Measurements from ENCODE around the gene ADAMTSL4. TPM values are rescaled to one million over a fixed set of nuclear protein-coding genes. Genes with fewer than 3 reads are reported as not detected.
A peak's percentile ranks its signal among the peaks of the same experiment; 100 is the strongest.
"Not testable (repeated sequence)": the region's sequence is repeated elsewhere in the genome, so short reads cannot be mapped to it uniquely, and the experiment has no call there.

Gene ADAMTSL4
- total RNA-seq, 1 donor, result 5.4 TPM

- H3K79me2 ChIP-seq (ENCODE audit: insufficient read depth, low read length), result peaks cover 54% of the 10 kb centered on the region
- H3K4me3 ChIP-seq (ENCODE audit: insufficient read depth, low read length), result peak overlapping the region; percentile 99
- peak overlapping the region; percentile 81 for H3K27ac ChIP-seq (ENCODE audit: low read depth, low read length)
- peaks cover 40% of the 10 kb centered on the region for H4K20me1 ChIP-seq (ENCODE audit: insufficient read depth, low read length)
- H3K4me1 ChIP-seq (ENCODE audit: insufficient read depth, low read length), result peaks cover 20% of the 10 kb centered on the region
- no peak for TF ChIP-seq CTCF (IDR thresholded peaks at IDR 0.05; ENCODE audit: extremely low read depth, low read depth, low read length)
- H3K4me2 ChIP-seq (ENCODE audit: insufficient read depth, low read length), result peak overlapping the region; percentile 66
- DNase-seq (ENCODE audit: insufficient read length, low spot score, missing footprints), result peak; percentile 76
- H3K36me3 ChIP-seq (ENCODE audit: insufficient read depth, low read length), result peaks cover 37% of the 10 kb centered on the region
- H2AFZ ChIP-seq (ENCODE audit: low read length), result peak overlapping the region; percentile 75
- H3K9me3 ChIP-seq (ENCODE audit: low read depth, low read length), result no peaks in the 10 kb centered on the region
- H3K27me3 ChIP-seq (ENCODE audit: insufficient read depth, low read length), result no peaks in the 10 kb centered on the region
Observed at GRCh38 chr1:150579945-150580642, 30.9 kb downstream of the ADAMTSL4 start.

- H3K27me3 ChIP-seq (ENCODE audit: insufficient read depth, low read length); H3K27ac ChIP-seq (ENCODE audit: low read depth, low read length); H3K4me3 ChIP-seq (ENCODE audit: insufficient read depth, low read length); H3K4me2 ChIP-seq (ENCODE audit: insufficient read depth, low read length); H3K9me3 ChIP-seq (ENCODE audit: low read depth, low read length); H2AFZ ChIP-seq (ENCODE audit: low read length); DNase-seq (ENCODE audit: insufficient read length, low spot score, missing footprints): not testable (repeated sequence)
- peaks cover 45% of the 10 kb centered on the region for H3K79me2 ChIP-seq (ENCODE audit: insufficient read depth, low read length)
- H4K20me1 ChIP-seq (ENCODE audit: insufficient read depth, low read length), result peaks cover 32% of the 10 kb centered on the region
- peaks cover 11% of the 10 kb centered on the region for H3K4me1 ChIP-seq (ENCODE audit: insufficient read depth, low read length)
- H3K36me3 ChIP-seq (ENCODE audit: insufficient read depth, low read length), result peaks cover 28% of the 10 kb centered on the region
Observed at GRCh38 chr1:150580966-150581365, 31.8 kb downstream of the ADAMTSL4 start.

GRCh38 chr1:150581437-150581836, 32.2 kb downstream of the ADAMTSL4 start:
- not testable (repeated sequence) for H3K4me2 ChIP-seq (ENCODE audit: insufficient read depth, low read length); H3K4me1 ChIP-seq (ENCODE audit: insufficient read depth, low read length); H2AFZ ChIP-seq (ENCODE audit: low read length); H3K9me3 ChIP-seq (ENCODE audit: low read depth, low read length); H3K27me3 ChIP-seq (ENCODE audit: insufficient read depth, low read length); H3K4me3 ChIP-seq (ENCODE audit: insufficient read depth, low read length); H3K27ac ChIP-seq (ENCODE audit: low read depth, low read length); DNase-seq (ENCODE audit: insufficient read length, low spot score, missing footprints)
- Histone ChIP-seq H4K20me1 (ENCODE audit: insufficient read depth, low read length) (peaks cover 27% of the 10 kb centered on the region), H3K36me3 (ENCODE audit: insufficient read depth, low read length) (peaks cover 24% of the 10 kb centered on the region), H3K79me2 (ENCODE audit: insufficient read depth, low read length) (peaks cover 41% of the 10 kb centered on the region)

DNA sequence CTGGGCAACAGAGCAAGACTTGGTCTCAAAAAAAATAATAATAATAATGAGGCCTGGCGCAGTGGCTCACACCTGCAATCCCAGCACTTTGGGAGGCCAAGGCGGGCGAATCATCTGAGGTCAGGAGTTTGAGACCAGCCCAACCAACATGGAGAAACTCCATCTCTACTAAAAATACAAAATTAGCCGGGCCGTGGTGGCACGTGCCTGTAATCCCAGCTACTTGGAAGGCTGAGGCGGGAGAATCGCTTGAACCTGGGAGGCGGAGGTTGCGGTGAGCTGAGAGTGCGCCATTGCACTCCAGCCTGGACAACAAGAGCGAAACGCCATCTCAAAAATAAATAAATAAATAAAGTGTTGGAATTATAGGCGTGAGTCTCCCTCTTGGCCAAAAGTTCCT, 32.8 kb downstream of the ADAMTSL4 start:
- not testable (repeated sequence) for H2AFZ ChIP-seq (ENCODE audit: low read length); H3K27ac ChIP-seq (ENCODE audit: low read depth, low read length); H3K9me3 ChIP-seq (ENCODE audit: low read depth, low read length); DNase-seq (ENCODE audit: insufficient read length, low spot score, missing footprints); H3K4me3 ChIP-seq (ENCODE audit: insufficient read depth, low read length); H3K27me3 ChIP-seq (ENCODE audit: insufficient read depth, low read length); H3K4me2 ChIP-seq (ENCODE audit: insufficient read depth, low read length); H3K4me1 ChIP-seq (ENCODE audit: insufficient read depth, low read length)
- H4K20me1 ChIP-seq (ENCODE audit: insufficient read depth, low read length), result peaks cover 22% of the 10 kb centered on the region
- peaks cover 35% of the 10 kb centered on the region for H3K79me2 ChIP-seq (ENCODE audit: insufficient read depth, low read length)
- peaks cover 18% of the 10 kb centered on the region for H3K36me3 ChIP-seq (ENCODE audit: insufficient read depth, low read length)

DNA sequence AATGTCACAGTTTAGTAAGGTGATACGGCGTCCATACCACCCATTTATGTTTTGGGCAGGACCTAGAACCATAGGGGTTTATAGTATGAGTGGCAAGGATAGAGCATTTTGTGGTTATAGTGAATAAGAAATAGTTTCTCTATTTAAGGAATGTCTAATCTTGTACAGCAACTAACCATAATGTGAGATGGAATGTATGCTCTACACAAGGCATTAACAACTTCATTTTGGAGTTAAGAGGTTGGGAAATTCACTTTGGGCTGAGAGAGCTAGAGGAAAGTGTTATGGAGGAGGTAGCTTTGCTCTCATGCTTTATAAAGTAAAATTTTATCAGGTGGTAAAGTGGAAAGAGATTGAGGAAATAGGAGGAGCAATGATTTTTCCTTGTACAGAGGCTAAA, 33.2 kb downstream of the ADAMTSL4 start:
- DNase-seq (ENCODE audit: insufficient read length, low spot score, missing footprints), result peak; percentile 76
- Histone ChIP-seq H3K4me2 (ENCODE audit: insufficient read depth, low read length) (no peak overlapping the region), H3K27me3 (ENCODE audit: insufficient read depth, low read length) (no peaks in the 10 kb centered on the region)

More for the DNA sequence above, 33.2 kb downstream of the ADAMTSL4 start:
- Histone ChIP-seq H2AFZ (ENCODE audit: low read length) (no peak overlapping the region), H3K4me3 (ENCODE audit: insufficient read depth, low read length) (no peak overlapping the region), H3K36me3 (ENCODE audit: insufficient read depth, low read length) (peaks cover 14% of the 10 kb centered on the region), H3K4me1 (ENCODE audit: insufficient read depth, low read length) (peaks cover 7% of the 10 kb centered on the region), H3K27ac (ENCODE audit: low read depth, low read length) (no peak overlapping the region), H3K79me2 (ENCODE audit: insufficient read depth, low read length) (peaks cover 31% of the 10 kb centered on the region), H3K9me3 (ENCODE audit: low read depth, low read length) (no peaks in the 10 kb centered on the region), H4K20me1 (ENCODE audit: insufficient read depth, low read length) (peaks cover 18% of the 10 kb centered on the region)
- no peak for TF ChIP-seq CTCF (IDR thresholded peaks at IDR 0.05; ENCODE audit: extremely low read depth, low read depth, low read length)

Measured in osteoblast (primary cell).